ENCODE results near the gene SHC2. TPM values are rescaled to one million over a fixed set of nuclear protein-coding genes. Genes with fewer than 3 reads are reported as not detected.

SHC2 gene, protein sequence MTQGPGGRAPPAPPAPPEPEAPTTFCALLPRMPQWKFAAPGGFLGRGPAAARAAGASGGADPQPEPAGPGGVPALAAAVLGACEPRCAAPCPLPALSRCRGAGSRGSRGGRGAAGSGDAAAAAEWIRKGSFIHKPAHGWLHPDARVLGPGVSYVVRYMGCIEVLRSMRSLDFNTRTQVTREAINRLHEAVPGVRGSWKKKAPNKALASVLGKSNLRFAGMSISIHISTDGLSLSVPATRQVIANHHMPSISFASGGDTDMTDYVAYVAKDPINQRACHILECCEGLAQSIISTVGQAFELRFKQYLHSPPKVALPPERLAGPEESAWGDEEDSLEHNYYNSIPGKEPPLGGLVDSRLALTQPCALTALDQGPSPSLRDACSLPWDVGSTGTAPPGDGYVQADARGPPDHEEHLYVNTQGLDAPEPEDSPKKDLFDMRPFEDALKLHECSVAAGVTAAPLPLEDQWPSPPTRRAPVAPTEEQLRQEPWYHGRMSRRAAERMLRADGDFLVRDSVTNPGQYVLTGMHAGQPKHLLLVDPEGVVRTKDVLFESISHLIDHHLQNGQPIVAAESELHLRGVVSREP
- total RNA-seq, result 10 to 100 TPM in 2 of 3 donors, 1 to 10 TPM in 1; 8.3 to 40.6 (median 21.8) TPM

DNA sequence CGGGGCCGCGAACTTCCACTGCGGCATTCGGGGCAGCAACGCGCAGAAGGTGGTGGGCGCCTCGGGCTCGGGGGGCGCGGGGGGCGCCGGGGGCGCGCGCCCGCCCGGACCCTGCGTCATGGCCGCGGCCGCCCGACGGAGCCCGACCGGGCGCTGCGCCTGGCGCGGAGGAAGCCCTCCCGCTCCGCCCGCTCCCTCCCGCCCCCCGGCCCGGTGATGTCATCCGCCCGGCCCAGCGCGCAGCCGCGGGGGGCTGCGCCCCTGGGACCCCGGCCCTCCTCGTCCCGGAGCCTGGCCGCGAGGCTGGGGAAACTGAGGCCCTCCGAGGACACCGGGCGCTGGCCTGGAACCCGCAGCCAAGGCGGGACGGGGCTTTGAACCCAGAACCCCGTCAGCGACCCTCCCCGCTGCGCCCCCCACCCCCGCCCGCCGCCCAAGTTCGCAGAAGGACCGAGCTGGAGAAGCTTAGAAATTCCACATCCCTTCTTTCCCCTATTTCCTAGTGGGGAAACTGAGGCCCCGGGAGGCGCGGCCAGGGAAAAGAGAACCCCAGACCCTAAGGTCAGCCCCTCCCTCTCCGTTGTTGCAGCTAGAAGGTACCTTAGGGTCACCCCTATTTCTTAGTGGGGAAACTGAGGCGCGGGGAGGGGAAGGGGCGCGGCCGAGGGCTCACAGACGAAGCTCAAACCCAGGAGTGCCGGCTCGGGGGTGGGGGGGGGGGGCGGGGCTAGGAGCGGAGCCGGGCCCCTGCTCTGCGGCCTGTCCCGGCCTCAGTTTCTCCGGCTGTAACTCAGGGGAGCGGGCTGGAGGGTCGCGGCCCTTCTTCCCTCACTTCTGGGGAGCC is at the start of gene SHC2:
Gene SHC2 (minus strand): TSS at position 157 of the 844 bp plus-strand sequence. CDS start 37 bp downstream, at position 120.
- DNase-seq (ENCODE audit: low spot score in 2 of 2), result no peak

DNA sequence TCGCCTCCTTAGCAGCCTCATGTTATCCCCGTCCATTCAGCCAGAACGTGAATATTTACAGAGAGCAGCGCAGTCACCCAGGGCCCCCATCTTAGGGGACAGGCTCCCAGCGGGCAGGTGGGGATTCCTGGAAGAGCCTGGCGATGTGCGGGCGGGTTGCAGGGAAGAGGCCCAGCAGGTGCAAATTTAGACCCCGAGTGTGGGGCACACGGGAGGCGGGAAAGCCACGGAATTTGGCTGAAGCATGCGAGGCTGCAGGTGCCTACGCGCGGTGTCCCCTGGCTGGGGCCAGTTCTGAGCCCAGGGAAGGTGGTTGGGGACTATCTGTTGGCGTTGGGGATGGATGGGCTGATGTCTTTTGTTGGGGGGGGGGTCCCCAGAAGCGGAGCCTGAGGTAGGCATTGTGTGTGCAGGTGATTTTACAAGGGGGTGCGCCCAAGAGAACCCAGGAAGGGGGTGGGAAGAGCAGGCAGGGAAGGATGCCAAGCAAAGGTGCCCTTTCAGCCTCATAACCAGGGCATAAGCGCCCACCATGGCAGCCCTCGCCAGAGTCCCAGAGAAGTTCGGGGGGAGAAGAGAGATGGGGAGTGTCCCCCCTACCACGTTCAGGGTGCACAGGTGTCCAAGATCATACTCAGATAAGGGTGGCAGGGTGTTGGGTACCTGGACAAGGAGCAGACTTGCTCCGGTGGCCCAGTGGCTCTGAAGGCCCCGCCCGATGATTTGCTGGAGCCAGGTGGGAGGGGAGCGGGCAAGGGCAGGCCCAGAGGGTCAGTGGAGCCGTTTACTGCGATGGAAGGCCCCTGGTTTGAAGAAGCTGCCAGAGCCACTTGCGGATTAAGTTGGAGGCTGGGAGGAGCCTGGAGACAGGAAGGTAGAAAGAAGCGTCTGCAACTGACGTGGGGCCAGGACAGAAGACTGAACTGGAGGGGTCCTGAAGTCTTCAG is 47.6 kb upstream of the SHC2 start:
- DNase-seq (ENCODE audit: low spot score in 2 of 2), result no peak

More for the DNA sequence above, at the start of gene SHC2:
- H3K27me3 ChIP-seq, result no peaks in the 10 kb centered on the region
- intact Hi-C loops (cut with DNase I; ENCODE audit: low total_unique reads), result no loop called here
- H3K9me3 ChIP-seq, result no peaks in the 10 kb centered on the region
- TF ChIP-seq POLR2AphosphoS5 (IDR thresholded peaks at IDR 0.05), result no peak
- TF ChIP-seq POLR2A (IDR thresholded peaks at IDR 0.05), result no peak
- TF ChIP-seq, protein P1, sequence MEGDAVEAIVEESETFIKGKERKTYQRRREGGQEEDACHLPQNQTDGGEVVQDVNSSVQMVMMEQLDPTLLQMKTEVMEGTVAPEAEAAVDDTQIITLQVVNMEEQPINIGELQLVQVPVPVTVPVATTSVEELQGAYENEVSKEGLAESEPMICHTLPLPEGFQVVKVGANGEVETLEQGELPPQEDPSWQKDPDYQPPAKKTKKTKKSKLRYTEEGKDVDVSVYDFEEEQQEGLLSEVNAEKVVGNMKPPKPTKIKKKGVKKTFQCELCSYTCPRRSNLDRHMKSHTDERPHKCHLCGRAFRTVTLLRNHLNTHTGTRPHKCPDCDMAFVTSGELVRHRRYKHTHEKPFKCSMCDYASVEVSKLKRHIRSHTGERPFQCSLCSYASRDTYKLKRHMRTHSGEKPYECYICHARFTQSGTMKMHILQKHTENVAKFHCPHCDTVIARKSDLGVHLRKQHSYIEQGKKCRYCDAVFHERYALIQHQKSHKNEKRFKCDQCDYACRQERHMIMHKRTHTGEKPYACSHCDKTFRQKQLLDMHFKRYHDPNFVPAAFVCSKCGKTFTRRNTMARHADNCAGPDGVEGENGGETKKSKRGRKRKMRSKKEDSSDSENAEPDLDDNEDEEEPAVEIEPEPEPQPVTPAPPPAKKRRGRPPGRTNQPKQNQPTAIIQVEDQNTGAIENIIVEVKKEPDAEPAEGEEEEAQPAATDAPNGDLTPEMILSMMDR (IDR thresholded peaks at IDR 0.05), result no peak
- peak within 1 kb of the TSS; percentile 67 to 93 (median 76) for H3K4me3 ChIP-seq
- H3K36me3 ChIP-seq, result no peaks in the 10 kb centered on the region
- H3K27ac ChIP-seq, result peak within 1 kb of the TSS; percentile 87 to 89
- H3K4me1 ChIP-seq, result no peaks in the 10 kb centered on the region

DNA sequence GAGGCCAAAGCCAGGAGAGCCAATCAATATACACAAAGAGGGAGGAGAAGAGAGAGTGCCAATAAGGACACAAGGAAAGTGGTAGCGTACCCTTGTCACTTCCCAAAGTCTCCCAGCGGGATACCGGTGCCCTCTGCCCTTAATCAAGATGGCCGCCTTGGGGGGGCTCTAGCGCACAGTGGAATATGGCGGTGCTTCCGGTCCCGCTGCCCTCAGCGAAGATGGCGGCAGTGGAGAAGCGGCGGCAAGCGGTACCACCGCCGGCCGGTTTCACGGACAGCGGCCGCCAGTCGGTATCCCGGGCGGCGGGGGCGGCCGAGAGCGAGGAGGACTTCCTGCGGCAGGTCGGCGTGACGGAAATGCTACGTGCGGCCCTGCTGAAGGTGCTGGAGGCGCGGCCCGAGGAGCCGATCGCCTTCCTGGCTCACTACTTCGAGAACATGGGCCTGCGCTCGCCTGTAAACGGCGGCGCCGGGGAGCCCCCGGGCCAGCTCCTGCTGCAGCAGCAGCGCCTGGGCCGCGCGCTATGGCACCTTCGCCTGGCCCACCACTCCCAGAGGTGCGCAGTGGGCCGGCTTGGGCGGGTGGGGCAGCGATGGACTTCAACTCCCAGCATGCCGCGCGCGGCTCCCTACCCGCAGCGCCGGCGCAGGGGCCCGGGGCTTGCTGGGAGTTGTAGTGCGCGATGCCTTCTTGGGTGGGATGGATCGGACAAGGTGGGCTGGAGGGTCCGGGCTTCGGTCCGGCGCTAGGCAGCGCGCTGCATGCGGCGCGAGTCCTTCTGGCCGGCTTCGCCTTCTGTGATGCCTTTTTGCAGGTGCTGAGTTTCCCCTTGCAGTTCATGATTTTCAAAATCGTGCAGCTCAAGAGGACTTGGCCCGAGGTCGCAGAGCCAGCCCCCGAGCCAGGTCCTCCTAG is 46.7 kb upstream of the SHC2 start, which contains the start of gene TPGS1:
Gene TPGS1 (plus strand): TSS at position 212 of the 918 bp plus-strand sequence. CDS start 10 bp downstream, at position 222.
- no peaks in the 10 kb centered on the region for H3K36me3 ChIP-seq
- peak within 1 kb of the TSS; percentile 91 to 100 (median 96) for H3K4me3 ChIP-seq
- DNase-seq (ENCODE audit: low spot score in 2 of 2), result peak; percentile 50 to 97
- H3K27ac ChIP-seq, result peak within 1 kb of the TSS; percentile 91 to 95
- intact Hi-C loops (cut with DNase I; ENCODE audit: low total_unique reads), result no loop called here
- TF ChIP-seq POLR2AphosphoS5 (IDR thresholded peaks at IDR 0.05) (peak; percentile 68 to 93 (median 70)), POLR2A (IDR thresholded peaks at IDR 0.05) (no peak)
- TF ChIP-seq, protein P1 (IDR thresholded peaks at IDR 0.05), result peak in 2 of 3 donors; percentile 21 to 36
- no peaks in the 10 kb centered on the region for H3K27me3 ChIP-seq
- H3K9me3 ChIP-seq, result no peaks in the 10 kb centered on the region
- peaks cover 5 to 6% of the 10 kb centered on the region in 2 donors for H3K4me1 ChIP-seq

More for the DNA sequence above, 47.6 kb upstream of the SHC2 start:
- Histone ChIP-seq H3K27ac (no peak overlapping the region), H3K4me1 (peaks cover 5 to 6% of the 10 kb centered on the region in 2 donors), H3K36me3 (no peaks in the 10 kb centered on the region), H3K9me3 (no peaks in the 10 kb centered on the region), H3K4me3 (peak overlapping the region; percentile 91 to 100 (median 96)), H3K27me3 (no peaks in the 10 kb centered on the region)
- intact Hi-C loops (cut with DNase I; ENCODE audit: low total_unique reads), result no loop called here
- TF ChIP-seq POLR2AphosphoS5 (IDR thresholded peaks at IDR 0.05) (no peak), POLR2A (IDR thresholded peaks at IDR 0.05) (no peak)
- TF ChIP-seq, protein P1 (IDR thresholded peaks at IDR 0.05), result no peak
